Amniotic epithelial cell (primary cell): ENCODE measurements around the gene CD2AP.
"Not testable (repeated sequence)": the region's sequence is repeated elsewhere in the genome, so short reads cannot be mapped to it uniquely, and the experiment has no call there.

ENCODE experiments used
- DNase-seq: peaks from one replicate; pipeline ENCODE4 v3.0.0-alpha.2; 2010; ENCODE audit warnings: low read depth

The CD2AP gene, protein sequence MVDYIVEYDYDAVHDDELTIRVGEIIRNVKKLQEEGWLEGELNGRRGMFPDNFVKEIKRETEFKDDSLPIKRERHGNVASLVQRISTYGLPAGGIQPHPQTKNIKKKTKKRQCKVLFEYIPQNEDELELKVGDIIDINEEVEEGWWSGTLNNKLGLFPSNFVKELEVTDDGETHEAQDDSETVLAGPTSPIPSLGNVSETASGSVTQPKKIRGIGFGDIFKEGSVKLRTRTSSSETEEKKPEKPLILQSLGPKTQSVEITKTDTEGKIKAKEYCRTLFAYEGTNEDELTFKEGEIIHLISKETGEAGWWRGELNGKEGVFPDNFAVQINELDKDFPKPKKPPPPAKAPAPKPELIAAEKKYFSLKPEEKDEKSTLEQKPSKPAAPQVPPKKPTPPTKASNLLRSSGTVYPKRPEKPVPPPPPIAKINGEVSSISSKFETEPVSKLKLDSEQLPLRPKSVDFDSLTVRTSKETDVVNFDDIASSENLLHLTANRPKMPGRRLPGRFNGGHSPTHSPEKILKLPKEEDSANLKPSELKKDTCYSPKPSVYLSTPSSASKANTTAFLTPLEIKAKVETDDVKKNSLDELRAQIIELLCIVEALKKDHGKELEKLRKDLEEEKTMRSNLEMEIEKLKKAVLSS

GRCh38 chr6:47477497-47478232, at the start of gene CD2AP:
Gene CD2AP, plus strand, starts transcription at chr6:47477789. Its CDS starts 456 bp downstream, at chr6:47478245.
- peak; percentile 63 for DNase-seq

DNA sequence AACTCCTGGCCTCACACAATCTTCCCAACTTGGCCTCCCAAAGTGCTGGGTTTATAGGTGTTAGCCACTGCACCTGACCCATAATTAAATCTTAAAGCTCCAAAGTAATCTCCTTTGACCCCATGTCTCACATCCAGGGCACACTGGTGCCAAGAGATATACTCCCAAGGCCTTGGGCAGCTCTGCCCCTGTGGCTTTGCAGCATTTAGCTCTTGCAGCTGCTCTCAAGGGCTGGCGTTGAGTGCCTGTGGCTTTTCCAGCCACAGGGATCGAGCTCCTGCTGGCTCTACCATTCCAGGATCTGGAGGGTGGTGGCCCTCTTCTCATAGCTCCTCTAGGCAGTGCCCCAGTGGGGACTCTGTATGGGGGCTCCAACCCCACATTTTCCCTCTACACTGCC, 49.3 kb upstream of the CD2AP start:
- no peak for DNase-seq

DNA sequence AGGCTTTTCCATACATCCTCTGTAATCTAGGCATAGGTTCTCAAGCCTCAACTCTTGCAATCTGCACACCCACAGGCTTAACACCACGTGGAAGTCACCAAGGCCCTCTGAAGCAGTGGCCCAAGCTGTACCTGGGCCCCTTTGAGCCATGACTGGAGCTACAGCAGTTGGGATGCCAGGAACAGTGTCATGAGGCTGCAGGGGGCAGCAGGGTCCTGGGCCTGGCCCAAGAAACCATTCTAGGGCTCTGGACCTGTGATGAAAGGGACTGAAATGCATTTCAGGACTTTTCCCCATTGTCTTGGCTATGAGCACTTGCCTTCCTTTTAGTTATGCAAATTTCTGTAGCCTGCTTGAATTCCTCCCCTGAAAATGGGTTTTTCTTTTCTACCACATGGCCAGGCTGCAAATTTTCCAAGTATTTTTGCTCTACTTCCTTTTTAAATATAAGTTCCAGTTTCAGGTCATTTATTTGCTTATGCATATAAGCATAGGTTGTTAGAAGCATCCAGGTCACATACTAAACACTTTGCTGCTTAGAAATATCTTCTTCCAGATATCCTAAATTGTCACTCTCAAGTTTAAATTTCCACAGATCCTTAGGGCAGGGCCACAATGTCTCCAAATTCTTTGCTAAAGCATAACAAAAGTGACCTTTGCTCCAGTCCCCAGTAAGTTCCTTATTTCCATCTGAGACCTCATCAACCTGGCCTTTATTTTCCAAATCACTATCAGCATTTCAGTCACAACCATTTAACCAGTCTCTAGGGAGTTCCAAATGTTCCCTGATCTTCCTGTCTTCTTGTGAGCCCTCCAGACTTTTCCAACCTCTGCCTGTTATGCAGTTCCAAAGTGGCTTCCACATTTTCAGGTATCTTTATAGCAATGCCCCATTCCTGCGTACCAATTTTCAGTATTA, 48.6 kb upstream of the CD2AP start:
- no peak for DNase-seq

- no peak for DNase-seq
These were observed 43.0 kb upstream of the CD2AP start for GRCh38 chr6:47434372-47435253.

- no peak for DNase-seq
These were observed 42.4 kb upstream of the CD2AP start for GRCh38 chr6:47435254-47435612.

DNA sequence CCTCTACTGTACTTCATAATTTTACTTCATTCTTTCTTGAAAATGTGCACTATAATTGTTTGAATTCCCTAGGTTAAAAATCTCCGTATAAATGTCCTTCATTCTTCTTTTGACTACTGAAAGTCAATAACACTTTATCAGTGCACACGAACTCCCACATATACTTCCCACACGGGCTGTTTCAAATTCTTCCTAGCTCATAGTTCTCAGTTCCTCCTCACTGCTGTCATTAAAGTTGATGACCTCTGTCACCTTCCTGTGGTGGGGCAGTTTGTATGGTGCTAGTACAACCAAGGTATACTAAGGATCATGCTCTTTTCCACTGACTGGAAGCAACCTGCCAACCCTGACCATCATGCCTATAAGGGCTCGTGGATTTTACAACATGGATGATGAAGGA, 40.0 kb upstream of the CD2AP start:
- no peak for DNase-seq

- DNase-seq: no peak
These were observed 38.9 kb upstream of the CD2AP start for GRCh38 chr6:47438481-47439347.

- DNase-seq: no peak
These were observed 38.3 kb upstream of the CD2AP start for GRCh38 chr6:47439348-47439668.

GRCh38 chr6:47440719-47441118, 36.9 kb upstream of the CD2AP start:
- no peak for DNase-seq

- DNase-seq: not testable (repeated sequence)
These were observed 32.6 kb upstream of the CD2AP start for GRCh38 chr6:47444964-47445363.

DNA sequence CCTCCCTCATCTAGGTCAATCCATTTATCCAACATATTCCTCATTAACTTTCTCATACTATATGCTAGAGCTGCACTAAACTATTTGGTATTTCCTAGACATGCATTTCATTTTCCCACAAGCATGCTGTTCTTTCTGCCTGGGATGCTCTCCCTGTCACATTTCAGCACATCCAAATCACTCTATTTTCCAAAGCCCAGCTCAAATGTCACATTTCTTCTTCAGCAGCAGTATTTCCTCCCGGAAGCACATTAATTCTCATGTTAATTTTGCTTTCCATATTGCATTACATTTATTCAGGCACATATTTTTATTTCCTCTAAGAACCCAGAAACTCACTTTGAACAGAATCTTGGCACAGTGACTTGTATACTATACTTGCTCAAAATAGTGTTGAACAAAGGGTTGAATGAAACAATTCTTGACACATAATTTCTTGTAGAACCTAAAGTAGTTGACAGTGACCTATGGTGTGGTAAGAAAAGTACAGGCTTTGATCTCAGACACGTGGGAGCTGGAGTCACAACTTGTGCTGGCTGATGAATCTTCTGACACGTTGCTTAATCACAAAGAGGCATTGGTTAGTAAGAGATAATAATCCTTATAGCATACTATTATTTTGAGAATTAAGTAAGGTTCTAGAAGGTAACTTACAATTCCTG, 30.8 kb upstream of the CD2AP start:
- DNase-seq: peak; percentile 10

GRCh38 chr6:47447722-47448121, 29.9 kb upstream of the CD2AP start:
- no peak for DNase-seq

- DNase-seq: no peak
These were observed 26.4 kb upstream of the CD2AP start for GRCh38 chr6:47451162-47451561.

DNA sequence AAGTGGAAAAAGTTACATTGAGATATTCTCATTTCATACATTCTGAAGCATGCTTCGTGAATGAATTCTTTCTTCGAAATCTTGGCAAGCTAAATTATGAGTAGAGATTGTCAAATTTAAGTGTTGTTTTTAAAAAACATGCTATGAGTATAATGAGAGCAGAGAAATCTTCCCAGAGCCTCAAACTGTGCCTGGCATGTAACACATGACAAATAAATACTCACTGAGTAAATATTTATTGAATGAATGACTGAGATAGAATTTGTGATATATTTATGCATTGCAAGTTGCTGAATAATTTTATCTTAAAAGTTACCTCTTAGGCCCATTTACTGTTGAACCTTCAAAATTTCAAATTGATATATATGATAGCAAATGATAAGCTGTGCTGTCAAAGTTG, 24.7 kb upstream of the CD2AP start:
- no peak for DNase-seq

GRCh38 chr6:47453372-47453936, 24.1 kb upstream of the CD2AP start:
- DNase-seq: no peak

- DNase-seq: no peak
These were observed 22.7 kb upstream of the CD2AP start for GRCh38 chr6:47454713-47455396.

GRCh38 chr6:47455533-47456209, 21.9 kb upstream of the CD2AP start:
- no peak for DNase-seq

DNA sequence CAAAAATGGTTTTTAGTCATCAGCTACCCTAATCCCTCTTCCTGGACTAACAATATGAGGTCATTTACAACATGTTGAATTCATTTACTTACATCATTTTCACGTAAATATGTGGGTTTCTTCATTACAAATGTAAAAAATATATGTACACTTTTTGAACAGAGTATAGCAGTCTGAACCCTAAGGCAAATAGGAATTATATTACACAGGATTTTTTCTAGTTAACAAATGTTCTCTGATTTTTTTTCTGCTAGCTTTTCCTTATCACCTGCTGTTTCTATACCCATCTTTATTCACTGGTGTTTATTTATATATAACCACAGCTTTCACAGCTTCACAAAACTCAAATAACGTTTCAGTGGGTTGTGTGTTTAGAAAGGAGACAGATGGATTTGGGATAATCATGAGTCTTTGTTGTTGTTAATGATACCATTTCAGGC, 21.0 kb upstream of the CD2AP start:
- no peak for DNase-seq
